DND-41 (cell line): Measurements from ENCODE around the gene SLC39A11.

Experiments used
- CTCF ChIP-seq: IDR thresholded peaks from 2 replicates; pipeline ENCODE4 v1.5.1; 2012; ENCODE audit warnings: borderline replicate concordance, low read length, moderate library complexity, mild to moderate bottlenecking; ENCODE audit not compliant: poor library complexity, severe bottlenecking; ENCODE audit errors: extremely low read depth
- EZH2 ChIP-seq: IDR thresholded peaks from 3 replicates; pipeline ENCODE4 v1.6.1; 2012; ENCODE audit warnings: borderline replicate concordance, low read depth, mild to moderate bottlenecking, moderate library complexity, low read length, inconsistent platforms; ENCODE audit not compliant: severe bottlenecking

GRCh38 chr17:72697602-72698146, 394.8 kb downstream of the SLC39A11 start:
- TF ChIP-seq CTCF (no peak), EZH2 (no peak)
